Muscle of arm (tissue), 12 donors: ENCODE results near the gene POLR1G. TPM values are rescaled to one million over a fixed set of nuclear protein-coding genes. Genes with fewer than 3 reads are reported as not detected.
"Not testable (repeated sequence)": the region's sequence is repeated elsewhere in the genome, so short reads cannot be mapped to it uniquely, and the experiment has no call there.

Source experiments
- DNase-seq: peaks from one replicate; pipeline ENCODE4 v3.0.0-alpha.2; 2013
- polyA plus RNA-seq, 12 donors: library from polyadenylated mRNA; unstranded; fragments of 120-200 nt; gene quantifications; one replicate each; pipeline ENCODE4 v1.2.1, GENCODE V29; 2013; ENCODE audit not compliant: insufficient read length in 12 of 12

The POLR1G gene
- polyA plus RNA-seq, 12 donors = 2.9 to 22.4 (median 3.8) TPM; not detected in 1

DNA sequence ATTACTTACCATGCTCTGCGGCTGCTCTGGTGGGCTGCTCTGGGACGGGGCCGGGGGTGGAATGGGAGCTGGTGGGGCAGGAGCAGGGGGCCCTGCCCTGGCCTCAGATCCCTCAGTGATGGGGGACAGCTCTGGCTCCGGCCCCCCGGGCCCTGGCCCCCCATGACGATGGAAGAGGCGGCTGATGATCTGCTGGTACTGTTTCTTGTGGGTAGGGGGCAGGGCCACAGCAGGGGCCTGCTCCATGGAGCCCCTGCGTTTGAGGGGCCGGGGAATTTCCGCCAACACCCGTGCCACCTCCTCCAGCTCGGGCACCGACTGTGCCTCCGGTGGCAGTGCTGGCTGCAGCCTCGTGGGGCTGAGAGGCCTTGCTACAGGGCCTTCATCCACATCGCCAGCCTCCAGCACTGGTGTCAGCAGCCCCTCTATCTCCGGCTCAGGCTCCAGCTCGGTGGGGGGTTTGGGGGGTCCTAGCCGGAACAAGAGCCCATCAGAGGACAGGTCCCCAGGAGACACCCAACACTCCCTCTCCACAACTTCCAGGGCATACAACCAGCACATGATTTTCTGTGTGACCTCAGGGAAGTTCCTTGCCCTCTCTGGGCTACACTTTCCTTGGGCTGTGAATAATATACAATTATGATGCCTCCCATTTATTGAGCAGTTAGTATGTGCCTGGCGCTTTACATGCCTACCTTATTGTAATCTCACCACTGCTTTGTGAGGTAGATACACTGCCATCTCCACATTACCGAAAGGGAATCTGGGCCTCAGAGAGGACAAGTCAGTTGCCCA, 14.4 kb upstream of the POLR1G start:
- no peak for DNase-seq

DNA sequence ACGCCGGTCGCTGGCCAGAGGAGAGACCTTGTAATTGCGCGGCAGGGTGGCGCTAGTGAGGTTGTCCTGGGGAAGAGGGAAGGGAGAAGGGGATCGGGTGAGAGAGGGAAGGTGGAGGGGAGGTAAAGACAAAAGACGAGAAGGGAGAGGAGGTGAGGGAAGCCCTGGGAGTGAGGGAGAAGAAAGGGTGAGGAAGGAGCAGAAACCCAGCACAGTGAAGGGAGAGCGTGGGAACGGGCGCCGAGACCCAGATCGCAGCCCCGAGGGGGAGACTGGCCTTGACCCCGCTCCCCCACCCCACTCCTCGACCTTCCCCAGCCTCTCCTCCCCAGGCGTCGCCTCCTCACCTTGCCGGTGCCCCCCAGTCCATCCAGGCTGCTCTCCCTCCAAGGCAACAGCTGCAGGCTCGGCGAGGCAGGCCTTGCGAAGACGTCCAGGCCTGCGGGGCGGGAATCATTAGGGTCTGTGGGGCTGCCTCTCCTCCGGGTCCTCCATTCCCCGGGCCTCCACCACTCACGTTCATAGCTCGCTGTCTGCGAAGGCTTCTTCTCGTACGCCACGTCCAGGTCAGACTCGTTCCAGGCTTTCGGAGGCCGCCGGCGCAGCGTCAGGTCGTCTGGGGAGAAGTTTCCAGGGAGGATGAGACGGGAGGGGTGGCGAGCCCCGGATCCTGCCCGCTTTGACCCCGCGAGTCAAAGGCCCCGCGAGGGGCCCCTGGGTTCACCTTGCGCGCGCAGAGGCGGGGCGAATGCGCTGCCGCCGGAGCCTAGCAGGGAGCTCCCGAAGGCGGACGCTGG, 10.4 kb upstream of the POLR1G start:
- no peak for DNase-seq

- no peak for DNase-seq
Measured at GRCh38 chr19:45400192-45400591, 6.3 kb upstream of the POLR1G start.

- no peak for DNase-seq
Measured at GRCh38 chr19:45401815-45402214, 4.6 kb upstream of the POLR1G start.

- no peak for DNase-seq
Measured at GRCh38 chr19:45402298-45403061, 4.0 kb upstream of the POLR1G start.

GRCh38 chr19:45403272-45403671, 3.2 kb upstream of the POLR1G start:
- DNase-seq = no peak

GRCh38 chr19:45403781-45404556, 2.5 kb upstream of the POLR1G start:
- DNase-seq = no peak

- no peak for DNase-seq
Measured at GRCh38 chr19:45404557-45405434, 1.6 kb upstream of the POLR1G start, which contains the start of gene PPP1R13L. Gene PPP1R13L (minus strand): TSS chr19:45405069. CDS start chr19:45398318, 6,751 bp downstream.

GRCh38 chr19:45405435-45406225, 814 bp upstream of the POLR1G start:
- DNase-seq = peak; percentile 81

GRCh38 chr19:45407091-45407375, 589 bp downstream of the POLR1G start:
- no peak for DNase-seq

DNA sequence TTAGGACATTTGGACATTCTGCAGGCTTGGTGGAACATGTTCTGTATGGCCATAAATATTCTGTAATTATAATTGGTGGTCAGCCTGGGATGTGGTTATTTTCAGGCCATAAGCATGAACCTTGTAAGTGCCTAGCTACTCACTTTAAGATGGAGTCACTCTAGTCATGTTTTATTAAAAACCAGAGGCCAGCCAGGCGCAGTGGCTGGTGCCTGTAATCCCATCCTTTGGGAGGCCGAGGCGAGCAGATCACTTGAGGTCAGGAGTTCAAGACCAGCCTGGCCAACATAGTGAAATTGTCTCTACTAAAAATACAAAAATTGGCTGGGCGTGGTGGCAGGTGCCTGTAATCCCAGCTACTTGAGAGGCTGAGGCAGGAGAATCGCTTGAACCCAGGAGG, 1.1 kb downstream of the POLR1G start:
- not testable (repeated sequence) for DNase-seq

DNA sequence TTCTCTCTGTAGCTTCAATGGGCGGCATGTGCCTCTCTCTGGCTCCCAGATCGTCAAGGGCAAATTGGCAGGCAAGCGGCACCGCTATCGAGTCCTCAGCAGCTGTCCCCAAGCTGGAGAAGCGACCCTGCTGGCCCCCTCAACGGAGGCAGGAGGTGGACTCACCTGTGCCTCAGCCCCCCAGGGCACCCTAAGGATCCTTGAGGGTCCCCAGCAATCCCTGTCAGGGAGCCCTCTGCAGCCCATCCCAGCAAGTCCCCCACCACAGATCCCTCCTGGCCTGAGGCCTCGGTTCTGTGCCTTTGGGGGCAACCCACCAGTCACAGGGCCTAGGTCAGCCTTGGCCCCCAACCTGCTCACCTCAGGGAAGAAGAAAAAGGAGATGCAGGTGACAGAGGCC, 1.7 kb downstream of the POLR1G start:
- no peak for DNase-seq

DNA sequence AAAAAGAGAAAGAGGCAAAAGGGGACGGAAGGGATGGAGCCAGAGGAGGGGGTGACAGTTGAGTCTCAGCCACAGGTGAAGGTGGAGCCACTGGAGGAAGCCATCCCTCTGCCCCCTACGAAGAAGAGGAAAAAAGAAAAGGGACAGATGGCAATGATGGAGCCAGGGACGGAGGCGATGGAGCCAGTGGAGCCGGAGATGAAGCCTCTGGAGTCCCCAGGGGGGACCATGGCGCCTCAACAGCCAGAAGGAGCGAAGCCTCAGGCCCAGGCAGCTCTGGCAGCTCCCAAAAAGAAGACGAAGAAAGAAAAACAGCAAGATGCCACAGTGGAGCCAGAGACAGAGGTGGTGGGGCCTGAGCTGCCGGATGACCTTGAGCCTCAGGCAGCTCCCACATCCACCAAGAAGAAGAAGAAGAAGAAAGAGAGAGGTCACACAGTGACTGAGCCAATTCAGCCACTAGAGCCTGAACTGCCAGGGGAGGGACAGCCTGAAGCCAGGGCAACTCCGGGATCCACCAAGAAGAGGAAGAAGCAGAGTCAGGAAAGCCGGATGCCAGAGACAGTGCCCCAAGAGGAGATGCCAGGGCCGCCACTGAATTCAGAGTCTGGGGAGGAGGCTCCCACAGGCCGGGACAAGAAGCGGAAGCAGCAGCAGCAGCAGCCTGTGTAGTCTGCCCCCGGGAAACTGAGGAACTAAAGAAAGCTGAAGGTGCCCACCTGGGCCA, 2.5 kb downstream of the POLR1G start:
- DNase-seq = no peak

- no peak for DNase-seq
Measured at GRCh38 chr19:45409557-45409920, 3.1 kb downstream of the POLR1G start.

DNA sequence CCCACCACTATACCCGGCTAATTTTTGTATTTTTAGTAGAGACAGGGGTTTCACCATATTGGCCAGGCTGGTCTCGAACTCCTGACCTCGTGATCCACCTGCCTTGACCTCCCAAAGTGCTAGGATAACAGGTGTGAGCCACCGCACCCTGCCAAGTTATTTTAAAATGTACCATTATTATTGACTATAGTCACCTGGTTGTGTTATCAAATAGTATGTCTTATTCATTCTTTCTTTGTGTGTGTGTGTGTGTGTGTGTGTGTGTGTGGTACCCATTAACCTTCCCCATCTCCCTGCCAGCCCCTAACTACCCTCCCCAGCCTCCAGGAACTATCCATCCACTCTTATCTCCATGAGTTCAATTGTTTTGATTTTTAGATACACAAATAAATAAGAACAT, 3.9 kb downstream of the POLR1G start:
- not testable (repeated sequence) for DNase-seq

DNA sequence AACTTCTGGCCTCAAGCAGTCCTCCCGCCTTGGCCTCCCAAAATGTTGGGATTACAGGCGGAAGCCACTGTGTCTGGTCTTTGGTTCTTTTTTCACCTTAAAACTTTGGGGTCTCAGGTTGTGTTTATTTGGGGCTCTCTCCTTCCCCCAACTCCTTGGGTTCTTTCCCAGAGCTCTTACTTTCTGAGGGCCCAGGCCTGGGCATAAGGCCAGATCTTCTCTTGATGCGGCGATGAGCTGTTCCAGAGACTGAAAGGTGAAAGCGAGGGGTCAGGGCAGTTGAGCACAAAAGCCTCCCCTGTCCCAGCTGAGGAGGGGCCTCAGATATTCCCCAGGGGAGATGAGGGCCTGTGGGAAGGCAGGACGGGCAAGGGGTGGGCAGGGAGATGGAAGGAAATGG, 7.1 kb downstream of the POLR1G start:
- no peak for DNase-seq

DNA sequence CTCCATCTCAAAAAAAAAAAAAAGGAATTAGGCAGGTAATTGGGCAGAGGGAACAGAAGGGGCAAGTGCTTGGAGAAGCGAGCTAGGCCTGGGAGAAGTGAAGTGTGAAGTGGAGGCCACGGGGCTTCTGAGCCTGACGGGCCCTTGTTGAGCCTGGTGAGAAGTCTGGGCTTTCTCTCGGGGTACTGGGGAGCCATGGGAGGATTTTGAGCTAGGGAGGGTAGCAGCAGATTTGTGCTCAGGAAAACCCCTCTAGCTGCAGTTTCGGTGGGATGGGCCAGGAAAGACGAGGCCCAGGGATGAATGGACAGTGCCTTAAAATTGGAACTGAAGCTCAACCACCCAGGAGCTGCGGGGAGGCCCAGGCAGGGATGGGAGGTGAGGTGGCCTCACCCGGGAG, 8.0 kb downstream of the POLR1G start:
- DNase-seq = no peak

DNA sequence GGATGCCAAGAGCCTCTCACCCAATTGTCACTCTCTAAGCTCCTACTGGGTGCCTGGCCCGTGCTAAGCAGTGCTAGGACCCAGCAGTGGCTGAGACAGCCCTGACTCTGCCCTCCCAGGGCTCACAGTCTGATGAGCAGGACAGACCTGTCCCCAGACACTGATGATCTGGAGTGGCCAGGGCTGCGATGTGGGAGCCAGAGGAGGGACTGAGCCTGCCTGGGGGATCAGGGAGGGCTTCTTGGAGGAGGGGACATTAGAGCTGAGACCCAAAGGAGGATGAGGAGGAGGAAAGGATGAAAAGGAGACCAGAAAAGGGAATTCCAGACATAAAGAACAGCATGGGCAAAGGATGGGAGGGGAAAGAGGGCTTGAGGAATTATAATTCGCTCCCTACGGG, 10.7 kb downstream of the POLR1G start:
- no peak for DNase-seq

DNA sequence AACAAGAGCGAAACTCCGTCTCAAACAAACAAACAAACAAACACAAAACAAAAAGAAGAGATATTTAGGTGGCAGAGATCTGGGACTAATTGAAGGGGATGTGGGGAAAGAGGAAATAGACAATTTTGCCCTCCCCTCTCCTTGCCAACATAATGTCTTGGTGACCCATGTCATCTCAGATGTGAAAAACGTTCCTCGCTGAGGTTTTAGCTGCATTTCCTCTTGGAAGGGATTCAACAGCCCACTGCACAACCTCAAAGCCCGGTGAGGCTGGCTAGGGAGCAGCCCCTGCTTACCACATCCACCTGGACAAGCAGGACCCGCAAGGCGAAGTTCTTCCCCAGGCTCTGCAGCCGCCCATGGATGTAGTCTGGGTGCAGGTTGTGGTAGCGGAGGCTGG, 12.4 kb downstream of the POLR1G start:
- DNase-seq = no peak
